ENCODE measurements around the gene RFLNA. TPM values are rescaled to one million over a fixed set of nuclear protein-coding genes. Genes with fewer than 3 reads are reported as not detected.

RFLNA gene
- total RNA-seq, 1 donor from 2014 or later = 0.50 TPM

DNA sequence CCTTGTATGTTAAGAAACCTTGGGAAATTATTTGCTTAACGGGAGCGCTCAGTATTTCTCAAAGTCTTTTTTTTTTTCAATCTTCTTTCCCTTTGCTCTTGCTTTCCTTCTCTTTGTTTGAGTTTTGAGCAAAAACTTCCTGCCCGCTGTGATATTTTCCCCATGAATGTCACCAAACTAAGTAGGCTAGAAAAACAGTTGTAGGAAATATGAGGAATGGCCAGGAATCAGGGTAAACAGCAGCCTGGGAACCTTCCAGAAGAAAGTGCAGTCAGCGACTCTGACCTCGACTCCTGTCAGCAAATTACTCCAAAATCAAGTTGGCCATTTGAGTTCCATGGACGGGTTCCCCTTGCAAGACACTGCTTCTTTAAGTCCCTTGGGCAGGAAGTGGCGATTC is 11.6 kb upstream of the RFLNA start:
- DNase-seq (no peak), ATAC-seq (no peak)
- Histone ChIP-seq H3K9me3 (no peaks in the 10 kb centered on the region), H3K4me1 (no peaks in the 10 kb centered on the region), H3K27ac (no peak overlapping the region), H3K36me3 (no peaks in the 10 kb centered on the region), H3K27me3 (ENCODE audit: low read depth) (peaks cover 26% of the 10 kb centered on the region), H3K4me3 (no peak overlapping the region)
- TF ChIP-seq, protein P1, sequence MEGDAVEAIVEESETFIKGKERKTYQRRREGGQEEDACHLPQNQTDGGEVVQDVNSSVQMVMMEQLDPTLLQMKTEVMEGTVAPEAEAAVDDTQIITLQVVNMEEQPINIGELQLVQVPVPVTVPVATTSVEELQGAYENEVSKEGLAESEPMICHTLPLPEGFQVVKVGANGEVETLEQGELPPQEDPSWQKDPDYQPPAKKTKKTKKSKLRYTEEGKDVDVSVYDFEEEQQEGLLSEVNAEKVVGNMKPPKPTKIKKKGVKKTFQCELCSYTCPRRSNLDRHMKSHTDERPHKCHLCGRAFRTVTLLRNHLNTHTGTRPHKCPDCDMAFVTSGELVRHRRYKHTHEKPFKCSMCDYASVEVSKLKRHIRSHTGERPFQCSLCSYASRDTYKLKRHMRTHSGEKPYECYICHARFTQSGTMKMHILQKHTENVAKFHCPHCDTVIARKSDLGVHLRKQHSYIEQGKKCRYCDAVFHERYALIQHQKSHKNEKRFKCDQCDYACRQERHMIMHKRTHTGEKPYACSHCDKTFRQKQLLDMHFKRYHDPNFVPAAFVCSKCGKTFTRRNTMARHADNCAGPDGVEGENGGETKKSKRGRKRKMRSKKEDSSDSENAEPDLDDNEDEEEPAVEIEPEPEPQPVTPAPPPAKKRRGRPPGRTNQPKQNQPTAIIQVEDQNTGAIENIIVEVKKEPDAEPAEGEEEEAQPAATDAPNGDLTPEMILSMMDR (IDR thresholded peaks at IDR 0.05) = no peak
- intact Hi-C loops (cut with DNase I) = no loop called here

DNA sequence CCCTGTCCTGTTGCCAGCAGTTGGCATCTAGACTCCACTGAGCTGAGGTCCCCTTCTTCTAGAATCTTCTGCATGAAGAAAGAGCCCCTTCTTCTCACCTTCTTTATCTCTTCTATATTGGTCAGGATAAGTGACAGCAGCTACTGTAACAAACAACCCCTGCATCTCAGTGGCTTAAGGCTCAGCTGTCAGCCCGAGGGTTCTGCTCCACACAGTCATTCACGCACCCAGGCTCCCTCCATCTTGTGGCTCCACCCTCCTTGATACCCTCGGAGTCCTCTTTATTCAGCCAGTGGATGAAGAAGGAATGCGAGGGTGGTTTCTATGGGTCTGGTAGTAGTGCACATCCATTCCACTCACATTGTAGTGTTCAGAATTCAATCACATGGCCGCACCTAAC is 10.5 kb upstream of the RFLNA start:
- Histone ChIP-seq H3K27ac (no peak overlapping the region), H3K4me1 (peaks cover 6% of the 10 kb centered on the region), H3K36me3 (no peaks in the 10 kb centered on the region), H3K9me3 (no peaks in the 10 kb centered on the region), H3K27me3 (ENCODE audit: low read depth) (peaks cover 16% of the 10 kb centered on the region), H3K4me3 (no peak overlapping the region)
- DNase-seq (no peak), ATAC-seq (no peak)
- TF ChIP-seq, protein P1 (IDR thresholded peaks at IDR 0.05) = no peak
- intact Hi-C loops (cut with DNase I) = no loop called here

DNA sequence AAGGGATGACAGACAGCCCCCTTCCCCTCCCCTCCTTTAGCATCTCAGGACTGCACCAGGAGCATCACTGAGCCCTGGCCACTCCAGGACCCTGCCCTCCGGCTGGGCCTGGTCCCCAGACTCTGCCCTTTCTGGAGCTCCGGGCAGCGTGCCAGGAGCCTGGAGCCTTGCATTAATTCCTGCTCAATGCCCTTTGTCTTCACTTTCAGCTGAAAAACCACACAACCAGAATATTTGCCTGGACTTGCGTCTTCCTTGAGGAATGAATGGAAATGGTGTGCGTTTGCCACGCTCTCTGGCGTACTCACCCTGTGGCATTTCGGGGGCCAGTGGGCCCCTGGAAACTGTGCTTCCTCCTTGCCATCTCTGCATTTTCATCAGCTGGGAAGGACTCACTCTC is 8.5 kb upstream of the RFLNA start:
- Histone ChIP-seq H3K36me3 (no peaks in the 10 kb centered on the region), H3K27me3 (ENCODE audit: low read depth) (peaks cover 7% of the 10 kb centered on the region), H3K27ac (no peak overlapping the region), H3K4me1 (peaks cover 14% of the 10 kb centered on the region), H3K4me3 (no peak overlapping the region), H3K9me3 (no peaks in the 10 kb centered on the region)
- intact Hi-C loops (cut with DNase I) = no loop called here
- TF ChIP-seq, protein P1 (IDR thresholded peaks at IDR 0.05) = no peak
- no peak for DNase-seq
- no peak for ATAC-seq

DNA sequence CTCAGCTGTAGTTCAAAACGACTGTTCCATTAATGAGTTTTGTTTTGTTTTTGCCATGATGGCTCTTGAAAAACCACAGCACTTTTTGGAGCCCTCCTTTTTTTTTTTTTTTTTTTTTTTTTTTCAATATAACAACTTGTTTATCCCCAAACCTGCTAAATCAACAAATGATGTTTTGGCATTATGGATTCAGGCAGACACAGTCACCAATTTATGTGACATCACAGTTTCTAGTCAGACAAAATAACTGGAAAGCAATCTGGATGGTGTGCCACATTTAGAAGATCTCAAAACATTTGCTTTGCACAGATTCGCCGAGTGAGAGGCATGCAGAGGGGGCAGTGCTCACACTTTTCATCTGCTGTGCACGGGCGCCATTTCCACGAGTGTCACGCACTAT is 7.9 kb upstream of the RFLNA start:
- Histone ChIP-seq H3K9me3 (no peaks in the 10 kb centered on the region), H3K27ac (no peak overlapping the region), H3K36me3 (no peaks in the 10 kb centered on the region), H3K4me1 (peaks cover 14% of the 10 kb centered on the region), H3K27me3 (ENCODE audit: low read depth) (peaks cover 7% of the 10 kb centered on the region), H3K4me3 (no peak overlapping the region)
- DNase-seq = no peak
- ATAC-seq = no peak
- TF ChIP-seq, protein P1 (IDR thresholded peaks at IDR 0.05) = no peak
- intact Hi-C loops (cut with DNase I) = no loop called here

DNA sequence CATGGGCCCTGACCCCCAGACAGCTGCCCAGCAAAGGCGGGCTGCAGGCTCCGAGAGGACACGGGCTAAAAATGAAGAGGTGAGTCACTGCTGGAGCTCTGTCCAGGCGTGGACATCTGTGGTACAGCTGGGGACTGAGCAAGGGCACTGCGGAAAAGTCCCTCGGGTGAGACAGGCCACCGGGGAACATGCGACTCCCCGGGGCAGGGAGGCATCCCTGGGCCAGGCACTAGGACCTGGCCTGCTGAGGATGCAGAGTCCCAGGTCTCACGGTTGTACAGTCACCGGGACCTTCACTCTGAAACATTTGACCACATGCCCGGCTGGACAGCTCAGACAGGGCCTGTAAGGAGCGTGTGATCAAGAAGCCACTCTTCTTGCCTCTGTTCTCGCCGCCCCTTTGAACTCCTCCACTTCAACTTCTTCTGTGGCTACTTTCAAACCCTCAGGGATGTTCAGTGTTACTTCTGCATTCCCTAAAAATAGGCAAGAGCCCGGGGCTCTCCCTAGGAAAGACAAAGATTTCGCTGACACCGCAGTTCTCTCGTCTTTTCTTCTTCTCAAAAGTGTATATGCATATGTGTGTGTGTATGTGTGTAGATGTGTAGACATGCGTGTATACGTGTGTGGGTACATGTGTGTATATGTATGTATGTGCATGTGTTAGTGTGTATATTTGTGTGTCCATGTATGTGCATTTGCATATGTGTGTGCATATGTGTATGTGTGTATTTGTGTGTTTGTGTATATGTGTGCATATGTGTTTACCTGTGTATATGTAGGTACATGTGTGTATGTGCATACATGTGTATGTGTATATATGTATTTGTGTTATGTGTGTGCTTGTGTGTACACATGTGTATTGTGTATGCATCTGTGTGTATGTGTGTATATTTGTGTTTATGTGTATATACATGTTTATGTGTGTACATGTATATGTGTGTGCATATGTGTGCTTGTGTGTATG is 5.0 kb upstream of the RFLNA start:
- no peak overlapping the region for H3K27ac ChIP-seq
- peak; percentile 62 to 79 for ATAC-seq
- peaks cover 18% of the 10 kb centered on the region for H3K4me1 ChIP-seq
- DNase-seq = peak; percentile 44
- H3K36me3 ChIP-seq = no peaks in the 10 kb centered on the region
- peaks cover 9% of the 10 kb centered on the region for H3K27me3 ChIP-seq (ENCODE audit: low read depth)
- intact Hi-C loops (cut with DNase I) = no loop called here
- H3K9me3 ChIP-seq = no peaks in the 10 kb centered on the region
- H3K4me3 ChIP-seq = peak overlapping the region; percentile 10
- TF ChIP-seq, protein P1 (IDR thresholded peaks at IDR 0.05) = no peak

All from lower lobe of right lung (tissue), 2 donors.